HepG2 (cell line): ENCODE data around the gene REP15. TPM values are rescaled to one million over a fixed set of nuclear protein-coding genes. Genes with fewer than 3 reads are reported as not detected.
A peak's percentile ranks its signal among the peaks of the same experiment; 100 is the strongest.

Experiments used
- ATAC-seq: fragments of 200-7000 bp; cut with Tn5 transposase; 3 replicates; pipeline ENCODE4 v1.9.1; 2020; ENCODE audit warnings: mild to moderate bottlenecking, moderate library complexity
- BruUV-seq: library from RNA; stranded (reverse); fragments of 400-500 nt; replicated peaks from 2 replicates; lab custom pipeline; 2021; lab: Mats Ljungman, UMichigan
- CTCF ChIA-PET: fragments of 300-600 bp; formaldehyde crosslinking; extraction: SDS; loops from one replicate; lab custom pipeline; 2021; ENCODE audit warnings: low total read pairs, inconsistent platforms, low intra/inter-chr PET ratio; lab: Yijun Ruan, JAX
- POLR2A ChIA-PET: fragments of 350-600 bp; sonication (Branson Sonifier 250); formaldehyde crosslinking; loops from one replicate; lab custom pipeline; 2020; ENCODE audit warnings: antibody characterized with exemption, inconsistent platforms; lab: Yijun Ruan, JAX
- DNase-seq: peaks from one replicate; pipeline ENCODE4 v3.0.0-alpha.2; 2015; ENCODE audit warnings: low spot score
- FAIRE-seq: peaks from 3 replicates; lab custom pipeline; 2011; peaks lifted over from hg19 to GRCh38; lab: Jason Lieb, UNC
- H2AFZ ChIP-seq: one replicate; pipeline ENCODE4 v1.6.1; 2011; ENCODE audit warnings: low read length, inconsistent platforms
- H3K27ac ChIP-seq: fragments of 300-600 bp; 3 replicates; pipeline ENCODE4 v1.8.0; 2011; ENCODE audit warnings: mixed run types, mild to moderate bottlenecking, mixed read lengths, low read length, inconsistent platforms; ENCODE audit not compliant: insufficient read depth; ENCODE audit errors: extremely low read length
- H3K27me3 ChIP-seq, 2 experiments: fragments of 200-600 bp in 1 of 2; 2 replicates in 1 of 2; 3 replicates in 1 of 2; pipeline versions ENCODE4 v1.6.0 to v1.8.0; 2011; ENCODE audit warnings: low read length in 2 of 2, mild to moderate bottlenecking in 2 of 2, moderate library complexity in 2 of 2, inconsistent platforms in 1 of 2; ENCODE audit not compliant: insufficient read depth in 2 of 2, control insufficient read depth in 1 of 2
- H3K36me3 ChIP-seq, 2 experiments: fragments of 200-600 bp in 1 of 2; replicated peaks in 1 of 2; 2 replicates in 1 of 2; 3 replicates in 1 of 2; pipeline versions ENCODE4 v1.5.1 to v1.8.0; 2011; ENCODE audit warnings: low read length in 2 of 2, inconsistent platforms in 1 of 2; ENCODE audit not compliant: insufficient read depth in 2 of 2, control insufficient read depth in 1 of 2
- H3K4me1 ChIP-seq: 2 replicates; pipeline ENCODE4 v1.5.1; 2012; ENCODE audit warnings: low read length, inconsistent platforms; ENCODE audit not compliant: insufficient read depth
- H3K4me2 ChIP-seq: 2 replicates; pipeline ENCODE4 v1.6.0; 2011; ENCODE audit warnings: low read depth, low read length, inconsistent platforms
- H3K4me3 ChIP-seq, 3 experiments: fragments of 200-600 bp in 1 of 3; sonication (generic), shearing (Covaris generic) in 1 of 3; replicated peaks in 1 of 3; 2 replicates each; pipeline ENCODE4 v1.5.1; 2011 to 2016; ENCODE audit warnings: low read length in 3 of 3, inconsistent platforms in 2 of 3, low read depth in 2 of 3, mild to moderate bottlenecking in 2 of 3, control low read depth in 1 of 3, mixed read lengths in 1 of 3; ENCODE audit not compliant: insufficient read depth in 1 of 3
- H3K79me2 ChIP-seq: one replicate; pipeline ENCODE4 v1.6.1; 2011; ENCODE audit warnings: low read length, inconsistent platforms; ENCODE audit not compliant: insufficient read depth
- H3K9ac ChIP-seq: 2 replicates; pipeline ENCODE4 v1.6.0; 2011; ENCODE audit warnings: mild to moderate bottlenecking, low read depth, low read length, inconsistent platforms; ENCODE audit not compliant: insufficient read depth
- H3K9me3 ChIP-seq: 2 replicates; pipeline ENCODE4 v1.5.1; 2012; ENCODE audit warnings: mild to moderate bottlenecking, low read length
- H4K20me1 ChIP-seq: 2 replicates; pipeline ENCODE4 v1.6.0; 2011; ENCODE audit warnings: inconsistent platforms, mild to moderate bottlenecking, low read length, moderate library complexity; ENCODE audit not compliant: insufficient read depth
- GPN1 ChIP-seq: sonication (generic); formaldehyde crosslinking; IDR thresholded peaks from 2 replicates; pipeline ENCODE4 v1.5.1; 2020; ENCODE audit warnings: missing genetic modification reagents, borderline replicate concordance
- HIVEP1 ChIP-seq: sonication (generic); formaldehyde crosslinking; IDR thresholded peaks from 2 replicates; pipeline ENCODE4 v1.4.0; 2020; ENCODE audit warnings: mild to moderate bottlenecking, missing genetic modification reagents
- MAFF ChIP-seq: IDR thresholded peaks from 2 replicates; pipeline ENCODE4 v1.6.1; 2011; ENCODE audit warnings: low read depth, low read length, improper control_type of control experiment
- MAFK ChIP-seq, 2 experiments: IDR thresholded peaks in 1 of 2; conservative IDR thresholded peaks in 1 of 2; 2 replicates each; pipeline ENCODE4 v1.6.1; 2011; ENCODE audit warnings: improper control_type of control experiment in 2 of 2, low read length in 2 of 2
- SIX1 ChIP-seq: sonication (generic); formaldehyde crosslinking; IDR thresholded peaks from 2 replicates; pipeline ENCODE4 v1.4.0; 2020; ENCODE audit warnings: missing genetic modification reagents, borderline replicate concordance
- TCF7L2 ChIP-seq: IDR thresholded peaks from 2 replicates; pipeline ENCODE4 v1.6.1; 2011; ENCODE audit warnings: mild to moderate bottlenecking, low read depth, low read length, moderate library complexity
- ZBTB21 ChIP-seq: sonication (generic); formaldehyde crosslinking; IDR thresholded peaks from 2 replicates; pipeline ENCODE4 v1.4.0; 2020; ENCODE audit warnings: missing genetic modification reagents
- ZBTB37 ChIP-seq: sonication (generic); formaldehyde crosslinking; IDR thresholded peaks from 2 replicates; pipeline ENCODE4 v1.4.0; 2020; ENCODE audit warnings: mild to moderate bottlenecking, missing genetic modification reagents
- ZKSCAN1 ChIP-seq: fragments of 150-350 bp; IDR thresholded peaks from 2 replicates; pipeline ENCODE4 v1.6.1; 2014; ENCODE audit warnings: low read length
- ZNF33A ChIP-seq: sonication (generic); formaldehyde crosslinking; IDR thresholded peaks from 2 replicates; pipeline ENCODE4 v1.5.1; 2020; ENCODE audit warnings: missing genetic modification reagents, mild to moderate bottlenecking, moderate library complexity, borderline replicate concordance
- ZNF788 ChIP-seq: sonication (generic); formaldehyde crosslinking; IDR thresholded peaks from 2 replicates; pipeline ENCODE4 v1.5.0; 2020; ENCODE audit warnings: mild to moderate bottlenecking, missing genetic modification reagents, borderline replicate concordance
- WGBS: methylation state at CpG from one replicate; pipeline ENCODE4 v1.1.6; 2017; ENCODE audit warnings: low lambda C conversion rate; 5-methylcytosine and 5-hydroxymethylcytosine counted together
- in situ Hi-C: cut with HindIII; loops from 2 replicates; pipeline ENCODE4 v1.10.0; 2017; ENCODE audit warnings: low pct_unique_long_range_greater_than_20kb; ENCODE audit not compliant: extremely low pct_ligation_motif_present
- intact Hi-C: fragments of 100-400 bp; cut with micrococcal nuclease; formaldehyde crosslinking; loops from one replicate; pipeline ENCODE4 v1.10.0; 2022; ENCODE audit not compliant: unreplicated experiment
- polyA plus RNA-seq, 8 experiments: library from polyadenylated mRNA; depleted of rRNA in 3 of 8; stranded (reverse) in 7 of 8; unstranded in 1 of 8; fragments of >200 nt; fragmentation: Illumina TruSeq in 4 of 8; extraction: Trizol in 4 of 8; gene quantifications; 2 replicates each; pipeline versions ENCODE4 v1.2.1 to v1.2.3, GENCODE V29; 2011 to 2016; ENCODE audit warnings: low read depth in 4 of 8, missing spikeins in 1 of 8, mixed read lengths in 1 of 8; ENCODE audit not compliant: insufficient read depth in 1 of 8
- total RNA-seq, 5 experiments: library from RNA; depleted of rRNA; stranded (reverse); fragments of >200 nt; fragmentation: Illumina TruSeq; extraction: Trizol; gene quantifications; 2 replicates each; pipeline ENCODE4 v1.2.3, GENCODE V29; 2016; ENCODE audit warnings: low read depth in 1 of 5

REP15 gene
- total and polyA plus RNA-seq, 2 of the 13 experiments (the other 11 are each of a cell fraction or from before 2014, with no cell fraction given) = 0.12 to 0.64 TPM

DNA sequence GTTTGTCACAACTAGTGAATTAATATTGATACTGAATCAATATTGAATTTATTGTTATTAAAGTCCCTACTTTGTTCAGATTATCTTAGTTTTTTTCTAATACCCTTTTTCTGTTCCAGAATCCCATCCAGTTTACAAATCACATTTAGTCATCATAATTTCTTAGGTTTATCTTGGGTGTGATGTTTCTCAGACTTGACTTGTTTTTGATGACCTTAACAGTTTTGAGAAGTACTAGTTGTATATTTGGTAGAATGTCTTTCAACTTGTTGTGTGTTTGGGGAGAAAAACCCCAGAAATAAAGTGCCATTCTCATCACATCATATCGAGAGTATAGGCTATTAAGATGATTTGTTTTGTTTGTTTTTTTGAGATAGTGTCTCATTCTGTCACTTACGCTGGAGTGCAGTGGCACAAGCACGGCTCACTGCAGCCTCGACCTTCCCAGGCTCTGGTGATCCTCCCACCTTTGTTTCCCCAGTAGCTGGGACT, 33.9 kb downstream of the REP15 start:
- Histone ChIP-seq H2AFZ (no peak overlapping the region), H3K4me3 (no peak overlapping the region), H3K27me3 (no peaks in the 10 kb centered on the region), H3K79me2 (peaks cover 2% of the 10 kb centered on the region), H3K4me2 (no peak overlapping the region), H3K4me1 (no peaks in the 10 kb centered on the region), H3K36me3 (peaks cover 11 to 45% of the 10 kb centered on the region in 2 experiments), H3K27ac (no peak overlapping the region), H3K9ac (no peak overlapping the region), H3K9me3 (no peaks in the 10 kb centered on the region), H4K20me1 (peaks cover 7% of the 10 kb centered on the region; the same call in 1 of the 2 replicates)
- in situ Hi-C loops = loop anchor here (10.0 to 25.0 kb wide), 2 partner anchors 215 to 432 kb away; no protein-coding TSS in a partner anchor
- ChIA-PET CTCF (no interaction called here), POLR2A (no interaction called here)
- BruUV-seq = no TSS peak
- FAIRE-seq = no peak
- WGBS = 95% methylated on average over 4 of the region's 4 CpGs
- intact Hi-C loops = loop anchor here (5.0 to 10.0 kb wide), 2 partner anchors 112 to 1265 kb away; no protein-coding TSS in a partner anchor
- TF ChIP-seq ZNF33A (CRISPR knock-in tag) (no peak), HIVEP1 (CRISPR knock-in tag) (no peak), SIX1 (CRISPR knock-in tag) (no peak), ZNF788 (CRISPR knock-in tag) (no peak), MAFK (conservative IDR thresholded peaks at IDR 0.05 in 1 of 2, IDR thresholded peaks at IDR 0.05 in 1 of 2; ENCODE audit: low read length in 2 of 2) (peak; percentile 76 to 81; a peak in 3 of 4 replicates), MAFF (peak; percentile 80), GPN1 (CRISPR knock-in tag) (no peak), ZKSCAN1 (no peak), TCF7L2 (no peak), ZBTB37 (no peak), ZBTB21 (CRISPR knock-in tag) (no peak)
- DNase-seq = no peak
- ATAC-seq = no peak
